K562 (cell line): ENCODE data around the gene ANKRD11. TPM values are rescaled to one million over a fixed set of nuclear protein-coding genes. Genes with fewer than 3 reads are reported as not detected.
A peak's percentile ranks its signal among the peaks of the same experiment; 100 is the strongest.

Experiments used
- BCOR ChIP-seq: fragments of 450-650 bp; IDR thresholded peaks from 2 replicates; pipeline ENCODE4 v1.6.1; 2016
- BRF2 ChIP-seq: IDR thresholded peaks from 3 replicates; pipeline ENCODE4 v1.6.1; 2011; ENCODE audit warnings: borderline replicate concordance, mild to moderate bottlenecking; ENCODE audit not compliant: insufficient read length, insufficient read depth
- CEBPG ChIP-seq, 3 experiments: fragments of 200-800 bp in 1 of 3; sonication (Bioruptor generic) in 1 of 3; sonication (generic) in 1 of 3; formaldehyde crosslinking in 1 of 3; IDR thresholded peaks in 2 of 3; conservative IDR thresholded peaks in 1 of 3; 2 replicates each; pipeline versions ENCODE4 v1.6.1 to v1.8.0; 2016 to 2022; ENCODE audit warnings: missing compliant biosample characterization in 2 of 3, missing genetic modification characterization in 2 of 3, mild to moderate bottlenecking in 1 of 3, missing genetic modification reagents in 1 of 3
- CREB3L1 ChIP-seq: fragments of 450-650 bp; IDR thresholded peaks from 2 replicates; pipeline ENCODE4 v1.6.1; 2014; ENCODE audit warnings: low read depth, mild to moderate bottlenecking, moderate library complexity, borderline replicate concordance
- CTBP1 ChIP-seq: fragments of 450-650 bp; IDR thresholded peaks from 2 replicates; pipeline ENCODE4 v1.6.1; 2016; ENCODE audit warnings: borderline replicate concordance
- E2F6 ChIP-seq, 2 experiments: IDR thresholded peaks; 2 replicates each; pipeline ENCODE4 v1.6.1; 2011; ENCODE audit warnings: borderline replicate concordance in 1 of 2, control low read depth in 1 of 2, low read depth in 1 of 2, low read length in 1 of 2, mild to moderate bottlenecking in 1 of 2, mixed read lengths in 1 of 2, moderate library complexity in 1 of 2; ENCODE audit not compliant: insufficient read depth in 1 of 2, insufficient read length in 1 of 2, poor library complexity in 1 of 2, severe bottlenecking in 1 of 2; ENCODE audit errors: extremely low read depth in 1 of 2
- FIP1L1 ChIP-seq: fragments of 200-400 bp; formaldehyde crosslinking; IDR thresholded peaks from 2 replicates; pipeline ENCODE4 v1.6.1; 2018; ENCODE audit warnings: mild to moderate bottlenecking, low read depth, low read length; ENCODE audit not compliant: poor library complexity, severe bottlenecking
- GATAD2B ChIP-seq: fragments of 450-650 bp; IDR thresholded peaks from 2 replicates; pipeline ENCODE4 v1.6.1; 2017; ENCODE audit warnings: mild to moderate bottlenecking, borderline replicate concordance
- HMGN3 ChIP-seq: IDR thresholded peaks from 2 replicates; pipeline ENCODE4 v1.6.1; 2011; ENCODE audit warnings: borderline replicate concordance, low read depth, mild to moderate bottlenecking, mixed read lengths, low read length; ENCODE audit not compliant: insufficient read length; ENCODE audit errors: extremely low read depth
- JUN ChIP-seq, 2 experiments: sonication (generic) in 1 of 2; formaldehyde crosslinking in 1 of 2; IDR thresholded peaks; 2 replicates each; pipeline versions ENCODE4 v1.6.1 to v1.8.0; 2012 to 2022; ENCODE audit warnings: borderline replicate concordance in 2 of 2, mild to moderate bottlenecking in 2 of 2, improper control_type of control experiment in 1 of 2, low read depth in 1 of 2, low read length in 1 of 2, missing genetic modification reagents in 1 of 2
- L3MBTL2 ChIP-seq: fragments of 450-650 bp; IDR thresholded peaks from 2 replicates; pipeline ENCODE4 v1.6.1; 2016; ENCODE audit warnings: mild to moderate bottlenecking, moderate library complexity
- MNT ChIP-seq, 2 experiments: fragments of 450-650 bp; conservative IDR thresholded peaks; 2 replicates each; pipeline ENCODE4 v1.6.1; 2017; ENCODE audit warnings: mild to moderate bottlenecking in 2 of 2, moderate library complexity in 2 of 2
- NUFIP1 ChIP-seq: fragments of 450-650 bp; IDR thresholded peaks from 2 replicates; pipeline ENCODE4 v1.6.1; 2018; ENCODE audit not compliant: partially characterized antibody
- RNF2 ChIP-seq: sonication (generic); IDR thresholded peaks from 2 replicates; pipeline ENCODE4 v1.6.1; 2016
- SMARCA4 ChIP-seq: fragments of 450-650 bp; IDR thresholded peaks from 2 replicates; pipeline ENCODE4 v1.6.1; 2016
- ZNF436 ChIP-seq: fragments of 250-450, 450-650 bp; sonication (Bioruptor Pico); formaldehyde crosslinking; IDR thresholded peaks from 2 replicates; pipeline ENCODE4 v1.7.0; 2020; ENCODE audit warnings: mild to moderate bottlenecking
- ZNF57 ChIP-seq: fragments of 450-650 bp; formaldehyde crosslinking; IDR thresholded peaks from 2 replicates; pipeline ENCODE4 v1.4.0; 2020; ENCODE audit warnings: mild to moderate bottlenecking, moderate library complexity
- ZNF589 ChIP-seq: fragments of 200-800 bp; sonication (Bioruptor generic); IDR thresholded peaks from 2 replicates; pipeline ENCODE4 v1.6.1; 2016; ENCODE audit warnings: low read depth, missing genetic modification characterization, missing compliant biosample characterization
- ZNF778 ChIP-seq: fragments of 450-650 bp; formaldehyde crosslinking; IDR thresholded peaks from 2 replicates; pipeline ENCODE4 v1.4.0; 2020; ENCODE audit warnings: mild to moderate bottlenecking, moderate library complexity
- polyA plus RNA-seq, 8 experiments: library from polyadenylated mRNA; depleted of rRNA in 4 of 8; stranded (reverse) in 5 of 8; unstranded in 3 of 8; fragments of >200 nt; fragmentation: Nextera tagmentation in 2 of 8; fragmentation: Illumina TruSeq in 1 of 8; extraction: Ambion mirVana in 2 of 8; extraction: Trizol in 1 of 8; gene quantifications; 2 replicates each; pipeline versions ENCODE4 v1.2.1 to v1.2.3, GENCODE V29; 2011 to 2014; ENCODE audit warnings: inconsistent platforms in 1 of 8, missing spikeins in 1 of 8
- total RNA-seq, 7 experiments: library from RNA; depleted of rRNA in 6 of 7; stranded (reverse); fragments of >200 nt in 6 of 7; fragmentation: Illumina TruSeq in 2 of 7; extraction: Trizol in 2 of 7; gene quantifications; 2 replicates each; pipeline versions ENCODE4 v1.2.1 to v1.2.3, GENCODE V29; 2011 to 2021; ENCODE audit warnings: low replicate concordance in 1 of 7
- TF ChIP-seq, protein P1 (sequence below): fragments of 200-800 bp; sonication (Bioruptor generic); IDR thresholded peaks from 2 replicates; pipeline ENCODE4 v1.6.1; 2017; ENCODE audit warnings: missing genetic modification characterization, missing compliant biosample characterization

ANKRD11 gene
- total and polyA plus RNA-seq, 9 of the 15 experiments (the other 6 are each of a cell fraction or from before 2014, with no cell fraction given) = 4.7 to 126 (median 31.7) TPM

DNA sequence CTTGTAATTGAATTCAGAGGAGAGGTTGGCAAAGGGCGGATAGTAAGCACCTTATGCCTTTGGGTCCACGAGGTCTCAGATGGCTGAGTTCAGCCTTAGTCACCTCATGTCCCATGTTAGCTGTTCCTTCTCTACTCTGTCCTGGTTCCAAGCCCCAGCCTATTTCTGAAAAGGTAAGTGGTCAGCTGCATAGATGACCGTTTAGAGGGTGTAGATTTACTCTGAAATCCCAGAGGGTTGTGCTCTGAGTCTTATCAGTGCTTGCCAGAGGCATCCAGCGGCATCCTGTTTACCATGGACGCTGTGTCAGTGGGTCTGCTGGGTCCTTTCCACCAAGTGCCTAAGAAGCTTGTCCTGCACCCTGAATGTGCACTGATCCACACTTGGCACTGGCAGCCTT, 271.0 kb downstream of the ANKRD11 start (continued):
- TF ChIP-seq E2F6 (IDR thresholded peaks at IDR 0.05; ENCODE audit: borderline replicate concordance in 1 of 2, extremely low read depth in 1 of 2, insufficient read depth in 1 of 2, insufficient read length in 1 of 2, low read depth in 1 of 2, low read length in 1 of 2, poor library complexity in 1 of 2, severe bottlenecking in 1 of 2) (peak in 1 of 2 experiments; percentile 27), SMARCA4 (peak; percentile 84), GATAD2B (no peak), ZNF436 (CRISPR knock-in tag) (no peak), MNT (conservative IDR thresholded peaks at IDR 0.05) (peak; percentile 36 to 52; a peak in 3 of 4 replicates), CREB3L1 (0 out of 2 replicates have a peak, but pooled peaks have one; percentile 34), L3MBTL2 (peak; percentile 55; the same call in 1 of the 2 replicates), BCOR (0 out of 2 replicates have a peak, but pooled peaks have one; percentile 10), ZNF57 (CRISPR knock-in tag) (no peak), JUN (IDR thresholded peaks at IDR 0.05; ENCODE audit: borderline replicate concordance, low read depth, low read length) (peak; percentile 28; the same call in 1 of the 2 replicates), JUN (CRISPR knock-in tag; IDR thresholded peaks at IDR 0.05; ENCODE audit: borderline replicate concordance) (no peak), RNF2 (peak; percentile 27; the same call in 1 of the 2 replicates), NUFIP1 (no peak), HMGN3 (no peak), BRF2 (no peak), CTBP1 (peak; percentile 48; the same call in 1 of the 2 replicates), FIP1L1 (no peak), ZNF589 (CRISPR knock-in tag) (0 out of 2 replicates have a peak, but pooled peaks have one; percentile 26), ZNF778 (CRISPR knock-in tag) (no peak), CEBPG (CRISPR knock-in tag; IDR thresholded peaks at IDR 0.05) (no peak), CEBPG (tag; conservative IDR thresholded peaks at IDR 0.05 in 1 of 2, IDR thresholded peaks at IDR 0.05 in 1 of 2) (no peak)
- TF ChIP-seq, protein P1, sequence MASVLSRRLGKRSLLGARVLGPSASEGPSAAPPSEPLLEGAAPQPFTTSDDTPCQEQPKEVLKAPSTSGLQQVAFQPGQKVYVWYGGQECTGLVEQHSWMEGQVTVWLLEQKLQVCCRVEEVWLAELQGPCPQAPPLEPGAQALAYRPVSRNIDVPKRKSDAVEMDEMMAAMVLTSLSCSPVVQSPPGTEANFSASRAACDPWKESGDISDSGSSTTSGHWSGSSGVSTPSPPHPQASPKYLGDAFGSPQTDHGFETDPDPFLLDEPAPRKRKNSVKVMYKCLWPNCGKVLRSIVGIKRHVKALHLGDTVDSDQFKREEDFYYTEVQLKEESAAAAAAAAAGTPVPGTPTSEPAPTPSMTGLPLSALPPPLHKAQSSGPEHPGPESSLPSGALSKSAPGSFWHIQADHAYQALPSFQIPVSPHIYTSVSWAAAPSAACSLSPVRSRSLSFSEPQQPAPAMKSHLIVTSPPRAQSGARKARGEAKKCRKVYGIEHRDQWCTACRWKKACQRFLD (CRISPR knock-in tag) = no peak
